Renal cortical epithelial cell (primary cell): ENCODE measurements around the gene HNRNPDL. TPM values are rescaled to one million over a fixed set of nuclear protein-coding genes. Genes with fewer than 3 reads are reported as not detected.
A peak's percentile ranks its signal among the peaks of the same experiment; 100 is the strongest.
"Not testable (repeated sequence)": the region's sequence is repeated elsewhere in the genome, so short reads cannot be mapped to it uniquely, and the experiment has no call there.

ENCODE experiments used
- DNase-seq: peaks from one replicate; pipeline ENCODE4 v3.0.0-alpha.2; 2011; ENCODE audit warnings: low read depth
- total RNA-seq: library from RNA; depleted of rRNA; stranded (reverse); fragments of >200 nt; gene quantifications from 2 replicates; pipeline ENCODE4 v1.2.3, GENCODE V29; 2014

Gene HNRNPDL
- 174 and 185 TPM in 2 replicates for total RNA-seq

DNA sequence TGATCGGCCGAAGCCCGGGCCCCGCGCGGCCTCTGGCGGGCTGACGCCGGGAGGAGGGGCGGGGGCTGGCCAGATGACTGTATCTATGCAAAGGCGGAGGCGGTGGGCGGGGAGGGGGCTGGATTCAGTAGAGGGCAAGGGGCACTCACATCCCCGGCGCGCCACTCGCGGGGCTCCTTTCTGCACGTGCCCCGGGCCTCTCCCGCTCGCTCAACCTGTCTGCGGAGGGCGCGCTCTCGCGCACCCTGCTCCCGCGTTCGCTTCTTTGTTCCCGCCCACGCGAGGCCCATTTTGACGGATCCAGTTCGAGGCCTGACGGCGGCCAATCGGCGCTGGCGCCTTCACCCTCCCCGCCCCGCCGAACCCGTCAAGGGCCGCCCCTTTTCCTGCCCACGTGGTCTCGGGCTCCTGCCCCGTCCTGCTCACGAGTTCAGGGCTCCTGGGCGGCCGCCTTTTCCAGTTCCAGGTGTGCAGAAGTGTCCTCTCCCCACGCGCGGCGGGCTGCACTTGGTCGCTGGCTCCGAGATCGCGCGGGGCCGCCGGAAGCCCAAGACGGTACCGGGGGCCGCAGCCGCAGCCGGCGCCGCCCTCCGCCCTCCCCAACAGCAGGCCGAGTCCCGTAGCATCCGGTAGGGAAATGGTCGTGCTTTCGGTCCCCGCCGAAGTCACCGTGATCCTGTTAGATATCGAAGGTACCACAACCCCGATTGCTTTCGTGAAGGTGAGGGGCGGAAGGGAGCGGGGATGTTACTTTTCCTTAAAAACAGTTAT lies at the start of gene HNRNPDL, which contains the start of gene ENOPH1:
Gene HNRNPDL, minus strand, starts transcription at position 270 of the 771 bp plus-strand sequence. CDS start 772 bp downstream, outside the sequence.
Gene ENOPH1, plus strand, starts transcription at position 398 of the 771 bp plus-strand sequence. Its CDS starts 240 bp downstream, at position 638.
- DNase-seq, result peak; percentile 88

DNA sequence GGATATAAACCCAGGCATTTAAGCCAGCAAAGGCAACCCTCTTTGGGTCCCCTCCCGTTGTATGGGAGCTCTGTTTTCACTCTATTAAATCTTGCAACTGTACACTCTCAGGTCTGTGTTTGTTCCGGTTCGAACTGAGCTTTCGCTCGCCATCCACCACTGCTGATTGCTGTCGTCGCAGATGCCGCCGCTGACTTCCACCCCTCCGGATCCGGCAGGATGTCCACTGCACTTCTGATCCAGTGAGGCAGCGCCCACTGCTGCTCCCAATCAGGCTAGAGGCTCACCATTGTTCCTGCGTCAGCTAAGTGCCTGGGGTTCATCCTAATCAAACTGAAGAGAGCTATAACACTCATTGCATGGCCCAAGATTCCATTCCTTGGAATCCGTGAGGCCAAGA lies 49.3 kb upstream of the HNRNPDL start:
- DNase-seq, result no peak

GRCh38 chr4:82477469-82477868 lies 47.2 kb upstream of the HNRNPDL start:
- not testable (repeated sequence) for DNase-seq

DNA sequence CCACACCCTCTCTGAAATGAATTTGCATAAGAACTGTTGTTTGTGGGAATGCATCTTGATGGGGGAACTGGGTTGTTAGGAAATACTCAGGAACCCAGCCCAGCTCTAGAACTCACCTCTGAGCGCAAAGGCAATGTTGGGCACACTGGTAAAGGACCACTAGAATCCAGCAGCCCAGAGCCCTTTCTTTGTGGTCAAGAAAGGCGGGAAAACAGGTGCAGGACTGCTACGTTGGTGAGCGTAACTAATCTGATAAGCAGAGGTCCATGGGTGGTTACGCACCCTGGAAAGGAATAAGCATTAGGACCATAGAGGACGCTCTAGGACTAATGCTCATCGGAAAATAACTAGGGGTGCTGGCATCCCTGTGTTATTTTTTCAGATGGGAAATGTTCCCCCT lies 45.7 kb upstream of the HNRNPDL start:
- not testable (repeated sequence) for DNase-seq

DNA sequence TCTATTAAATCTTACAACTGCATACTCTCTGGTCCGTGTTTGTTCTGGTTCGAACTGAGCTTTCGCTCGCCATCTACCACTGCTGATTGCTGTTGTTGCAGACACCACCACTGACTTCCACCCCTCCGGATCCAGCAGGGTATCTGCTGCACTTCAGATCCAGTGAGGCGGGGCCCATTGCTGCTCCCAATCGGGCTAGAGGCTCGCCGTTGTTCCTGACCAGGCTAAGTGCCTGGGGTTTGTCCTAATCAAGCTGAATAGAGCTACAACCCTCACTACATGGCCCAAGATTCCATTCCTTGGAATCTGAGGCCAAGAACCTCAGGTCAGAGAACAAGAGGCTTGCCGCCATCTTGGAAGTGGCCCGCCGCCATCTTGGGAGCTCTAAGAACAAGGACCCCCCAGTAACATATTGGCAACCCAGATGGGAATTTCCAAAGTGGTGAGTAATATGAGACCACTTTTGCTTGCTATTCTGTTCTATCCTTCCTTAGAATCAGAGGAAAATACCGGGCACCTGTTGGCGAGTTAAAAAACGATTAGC lies 43.4 kb upstream of the HNRNPDL start:
- DNase-seq, result no peak

DNA sequence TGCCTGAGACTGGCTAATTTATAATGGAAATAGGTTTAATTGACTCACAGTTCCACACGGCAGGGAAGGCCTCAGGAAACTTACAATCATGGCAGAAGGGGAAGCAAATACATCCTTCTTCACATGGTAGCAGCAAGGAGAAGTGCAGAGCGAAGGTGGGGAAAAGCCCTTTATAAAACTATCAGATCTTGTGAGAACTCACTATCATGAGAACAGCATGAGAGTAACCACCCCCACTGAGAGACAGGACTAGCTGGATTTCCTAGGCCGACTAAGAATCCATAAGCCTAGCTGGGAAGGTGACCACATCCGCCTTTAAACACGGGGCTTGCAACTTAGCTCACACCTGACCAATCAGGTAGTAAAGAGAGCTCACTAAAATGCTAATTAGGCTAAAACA lies 42.8 kb upstream of the HNRNPDL start:
- not testable (repeated sequence) for DNase-seq

GRCh38 chr4:82469791-82470345 lies 39.6 kb upstream of the HNRNPDL start:
- DNase-seq, result peak; percentile 89

DNA sequence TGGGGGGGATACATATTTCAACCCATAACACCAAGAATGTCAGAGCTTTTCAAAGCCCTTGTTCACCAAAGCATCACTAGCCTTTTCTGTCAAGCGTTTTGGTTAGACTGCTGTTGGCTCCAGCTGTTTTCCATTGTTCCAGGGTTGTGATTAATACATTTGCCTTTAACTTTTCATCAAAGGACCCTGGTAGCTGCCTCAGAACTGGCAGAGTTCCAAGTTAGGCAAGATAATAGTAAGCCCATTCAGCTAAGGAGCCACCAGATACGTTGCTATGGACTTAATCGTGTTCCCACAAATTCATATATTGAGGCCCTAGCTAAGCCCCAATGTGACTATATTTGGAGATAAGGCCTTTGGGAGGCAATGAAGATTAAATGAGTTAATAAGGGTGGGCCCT lies 37.2 kb upstream of the HNRNPDL start:
- peak; percentile 71 for DNase-seq

- no peak for DNase-seq
These were observed 33.0 kb upstream of the HNRNPDL start for GRCh38 chr4:82463221-82463620.

- peak; percentile 70 for DNase-seq
These were observed 32.2 kb upstream of the HNRNPDL start for GRCh38 chr4:82462415-82462831.

DNA sequence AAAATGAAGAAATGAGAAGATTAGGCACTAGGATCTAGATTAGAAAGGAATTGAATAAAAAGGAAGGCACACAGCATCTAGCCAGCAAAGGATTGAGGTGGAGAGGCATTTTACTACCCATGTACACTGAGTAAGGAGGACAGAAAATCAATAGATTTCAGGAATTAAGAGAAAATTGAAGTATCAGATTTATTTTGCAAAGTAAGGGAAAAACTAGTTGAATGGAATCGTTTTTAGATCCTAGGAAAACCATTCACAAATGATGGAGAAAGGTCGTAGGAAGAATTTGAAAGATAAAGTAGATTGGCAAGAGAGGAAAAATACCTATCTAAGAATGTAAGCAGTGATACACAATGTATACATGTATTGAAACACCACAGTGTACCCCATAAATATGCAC lies 31.4 kb upstream of the HNRNPDL start:
- DNase-seq, result no peak

DNA sequence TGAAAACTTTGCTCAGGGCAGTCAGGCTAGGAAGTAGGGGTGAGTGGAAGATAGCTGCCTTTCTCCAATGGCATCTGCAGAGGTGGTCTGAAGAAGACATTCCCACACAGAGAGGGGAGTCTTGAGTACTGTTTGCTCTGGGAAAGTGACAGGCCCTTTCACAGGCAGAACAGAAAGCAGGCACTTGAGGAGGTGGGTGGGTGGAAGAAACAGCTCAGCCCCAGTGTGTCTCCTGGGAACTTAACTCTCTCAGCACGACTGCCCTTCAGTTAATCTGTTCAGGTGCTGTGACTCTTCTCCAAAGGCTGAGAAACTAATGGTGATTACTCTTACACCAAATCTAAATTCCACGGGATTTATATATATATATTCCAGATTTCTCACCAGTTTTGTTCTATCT lies 28.5 kb upstream of the HNRNPDL start:
- no peak for DNase-seq

DNA sequence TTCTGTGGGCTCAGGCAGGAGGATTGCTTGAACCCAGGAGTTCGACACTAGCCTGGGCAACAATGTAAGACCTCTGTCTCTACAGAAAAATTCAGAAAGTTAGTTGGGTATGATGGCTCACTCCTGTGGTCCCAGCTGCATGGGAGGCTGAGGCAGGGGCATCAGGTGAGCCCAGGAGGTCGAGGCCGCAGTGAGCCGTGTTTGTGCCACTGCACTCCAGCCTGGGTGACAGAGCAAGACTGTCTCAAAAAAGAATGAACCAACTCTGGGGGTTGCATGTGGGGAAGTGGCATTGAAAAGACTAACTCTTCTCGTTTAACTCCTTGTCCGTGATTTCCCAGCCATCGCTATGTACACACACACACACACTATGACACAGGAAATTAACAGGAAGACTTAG lies 27.0 kb upstream of the HNRNPDL start:
- no peak for DNase-seq

DNA sequence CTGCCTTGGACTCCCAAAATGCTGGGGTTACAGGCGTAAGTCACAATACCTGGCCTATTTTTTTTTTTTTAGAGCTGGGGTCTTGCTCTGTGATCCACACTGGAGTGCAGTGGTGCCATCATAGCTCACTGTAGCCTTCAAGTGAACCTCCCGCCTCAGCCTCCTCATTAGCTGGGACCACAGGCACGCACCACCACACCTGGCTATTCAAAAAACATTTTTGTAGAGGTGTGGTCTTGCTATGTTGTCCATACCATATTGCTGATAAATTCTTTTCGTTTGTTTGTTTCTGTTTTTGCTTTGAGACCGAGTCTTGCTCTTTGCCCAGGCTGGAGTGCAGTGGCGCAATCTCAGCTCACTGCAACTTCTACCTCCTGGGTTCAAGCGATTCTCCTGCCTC lies 21.8 kb upstream of the HNRNPDL start:
- DNase-seq, result no peak

DNA sequence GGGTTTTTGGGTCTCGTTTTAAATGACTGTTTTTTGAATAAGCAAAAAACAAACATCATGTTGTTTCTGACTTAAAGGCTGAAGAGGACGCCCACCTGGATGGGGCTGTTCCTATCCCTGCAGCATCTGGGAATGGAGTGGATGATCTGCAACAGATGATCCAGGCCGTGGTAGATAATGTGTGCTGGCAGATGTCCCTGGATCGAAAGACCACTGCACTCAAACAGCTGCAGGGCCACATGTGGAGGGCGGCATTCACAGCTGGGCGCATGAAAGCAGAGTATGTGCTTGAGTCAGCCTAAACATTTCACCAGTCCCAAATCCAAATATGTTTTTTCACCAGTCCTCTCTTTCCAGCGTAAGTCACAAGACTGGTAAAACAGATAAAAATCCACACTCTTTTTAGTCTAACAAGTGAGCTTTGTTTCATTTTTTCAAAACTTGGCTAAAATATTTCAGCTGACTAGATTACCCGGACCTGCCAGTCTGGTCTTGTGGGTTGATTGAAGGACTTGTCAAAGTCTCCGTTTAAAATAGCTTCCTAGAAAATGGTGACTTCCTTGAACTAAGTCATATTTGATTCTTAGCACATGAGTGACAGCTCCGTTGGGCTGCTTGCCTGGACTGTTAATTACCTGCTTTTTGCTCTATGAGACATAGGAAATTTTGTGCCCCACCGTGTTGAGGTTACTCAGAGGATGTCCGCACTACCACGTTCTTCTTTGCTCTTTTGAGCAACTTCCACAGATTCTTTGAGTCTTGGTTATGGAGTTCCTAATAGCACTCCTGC lies 20.9 kb upstream of the HNRNPDL start:
- DNase-seq, result no peak

- no peak for DNase-seq
These were observed 17.6 kb upstream of the HNRNPDL start for GRCh38 chr4:82447886-82448285.

GRCh38 chr4:82439088-82439487 lies 8.8 kb upstream of the HNRNPDL start:
- DNase-seq, result no peak

DNA sequence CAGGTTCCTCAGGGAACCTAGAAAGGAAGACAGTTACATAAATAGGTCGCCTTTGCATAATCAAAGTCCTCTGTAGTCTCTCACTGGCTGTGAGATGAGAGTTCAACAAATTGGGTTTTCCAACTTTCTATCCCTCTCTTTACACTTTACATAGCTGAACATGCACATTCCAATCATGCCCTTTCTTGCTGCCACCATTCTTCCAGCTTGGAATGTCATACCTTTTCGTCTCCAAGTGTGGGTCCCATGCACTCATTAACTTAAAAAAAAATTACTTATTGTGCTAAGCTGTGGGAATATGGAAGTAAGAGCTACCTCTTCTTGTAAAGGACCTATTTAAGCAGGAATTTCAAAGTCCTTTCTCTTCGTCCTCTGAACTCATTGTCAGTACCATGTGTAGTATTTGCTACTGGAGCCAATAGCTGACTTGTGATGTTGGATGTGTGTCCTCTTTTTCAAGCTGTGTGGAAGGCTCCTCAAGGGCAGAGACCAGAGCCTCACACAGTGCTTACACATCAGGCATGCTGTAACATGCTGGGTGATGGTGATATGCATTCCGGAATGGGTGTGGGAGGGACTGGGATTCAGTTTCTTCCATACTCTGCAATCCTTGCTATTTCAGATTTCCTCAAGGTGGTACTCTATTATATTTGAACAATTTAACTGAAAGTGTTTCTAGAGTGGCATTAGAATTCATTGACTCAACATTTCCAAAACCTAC lies 7.2 kb upstream of the HNRNPDL start:
- DNase-seq, result peak; percentile 26

DNA sequence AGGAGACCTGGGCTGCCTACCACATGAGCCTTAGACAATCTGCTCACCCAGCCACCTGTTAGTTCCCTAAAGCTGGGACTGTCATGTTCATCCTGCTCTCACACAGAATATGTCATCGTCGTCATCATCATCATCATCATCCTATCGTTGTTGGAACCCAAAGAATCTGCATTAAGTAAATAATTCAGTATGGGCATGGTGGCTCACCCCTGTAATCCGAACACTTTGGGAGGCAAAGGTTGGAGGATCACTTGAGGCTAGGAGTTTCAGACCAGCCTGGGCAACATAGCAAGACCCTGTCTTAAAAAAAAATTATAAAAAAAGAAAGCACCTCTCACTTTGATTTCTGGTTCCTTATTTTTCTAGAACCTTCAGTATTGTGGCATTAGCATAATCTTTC lies 6.5 kb upstream of the HNRNPDL start:
- DNase-seq, result no peak

- DNase-seq, result no peak
These were observed 5.9 kb upstream of the HNRNPDL start for GRCh38 chr4:82436130-82436529.

- no peak for DNase-seq
These were observed 4.7 kb upstream of the HNRNPDL start for GRCh38 chr4:82434949-82435348.

DNA sequence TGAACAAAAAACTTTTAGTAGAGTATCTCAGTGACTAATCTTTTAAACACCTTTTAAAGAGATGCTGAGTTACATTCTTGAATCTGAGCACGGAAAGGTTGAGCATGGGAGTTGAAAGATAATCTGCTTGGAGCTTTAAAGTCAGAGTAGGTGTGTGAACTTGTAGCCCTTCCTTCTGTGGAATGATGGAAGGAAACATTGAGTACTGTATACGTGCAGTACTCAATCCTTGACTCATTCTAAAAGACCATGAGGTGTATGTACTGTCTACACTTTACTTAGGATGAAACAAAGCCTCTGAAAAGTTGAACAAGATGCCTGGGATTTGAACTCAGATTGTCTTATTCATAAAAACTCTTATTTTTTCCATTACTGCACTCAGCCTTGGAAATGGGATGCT lies 3.5 kb upstream of the HNRNPDL start:
- DNase-seq, result no peak
